GM19099 (cell line): Measurements from ENCODE around the gene ZG16.

Experiments
- POLR2A ChIP-seq: IDR thresholded peaks from 3 replicates; pipeline ENCODE4 v1.6.1; 2011; ENCODE audit warnings: low read depth; ENCODE audit not compliant: insufficient read length; ENCODE audit errors: extremely low read depth

The ZG16 gene

GRCh38 chr16:29831490-29831889, 53.4 kb downstream of the ZG16 start:
- no peak for TF ChIP-seq POLR2A
